OCI-LY7 (cell line): ENCODE results near the gene TP63. TPM values are rescaled to one million over a fixed set of nuclear protein-coding genes. Genes with fewer than 3 reads are reported as not detected.

Experiments used
- BruUV-seq: library from RNA; stranded (reverse); fragments of 400-500 nt; replicated peaks from 2 replicates; lab custom pipeline; 2021; lab: Mats Ljungman, UMichigan
- CTCF ChIA-PET: fragments of 300-600 bp; sonication (Branson Sonifier 250); formaldehyde crosslinking; loops from one replicate; lab custom pipeline; 2022; ENCODE audit warnings: antibody characterized with exemption; ENCODE audit not compliant: unreplicated experiment; lab: Charles Lee
- POLR2A ChIA-PET: fragments of 300-600 bp; sonication (Branson Sonifier 250); formaldehyde crosslinking; loops from one replicate; lab custom pipeline; 2022; ENCODE audit warnings: antibody characterized with exemption; lab: Charles Lee
- DNase-seq: peaks from one replicate; pipeline ENCODE4 v3.0.0-alpha.2; 2015; ENCODE audit warnings: low spot score
- H2AFZ ChIP-seq: fragments of 200-600 bp; sonication (generic), shearing (Covaris generic); 2 replicates; pipeline ENCODE4 v1.6.1; 2014; ENCODE audit warnings: mild to moderate bottlenecking, antibody characterized with exemption, low read length, moderate library complexity
- H3K27ac ChIP-seq: fragments of 200-600 bp; sonication (generic); 2 replicates; pipeline ENCODE4 v1.5.1; 2014; ENCODE audit warnings: mixed run types, low read depth, mild to moderate bottlenecking, moderate library complexity, low read length, inconsistent platforms; ENCODE audit not compliant: poor library complexity, severe bottlenecking
- H3K36me3 ChIP-seq: fragments of 200-600 bp; sonication (generic); 2 replicates; pipeline ENCODE4 v1.6.1; 2014; ENCODE audit warnings: mild to moderate bottlenecking, antibody characterized with exemption, low read length, moderate library complexity, mixed read lengths; ENCODE audit not compliant: insufficient read depth
- H3K4me1 ChIP-seq: fragments of 200-600 bp; sonication (generic); 2 replicates; pipeline ENCODE4 v1.5.1; 2014; ENCODE audit warnings: mild to moderate bottlenecking, low read length; ENCODE audit not compliant: insufficient read depth, poor library complexity, severe bottlenecking
- H3K4me2 ChIP-seq: fragments of 200-600 bp; sonication (generic); 2 replicates; pipeline ENCODE4 v1.6.1; 2014; ENCODE audit warnings: mild to moderate bottlenecking, low read length
- H3K4me3 ChIP-seq: fragments of 200-600 bp; sonication (generic); 2 replicates; pipeline ENCODE4 v1.5.1; 2014; ENCODE audit warnings: mild to moderate bottlenecking, low read depth, low read length; ENCODE audit not compliant: poor library complexity, severe bottlenecking
- H3K79me2 ChIP-seq: fragments of 200-600 bp; sonication (generic); 2 replicates; pipeline ENCODE4 v1.6.1; 2016; ENCODE audit warnings: low read depth, mild to moderate bottlenecking, low read length, moderate library complexity, mixed read lengths; ENCODE audit not compliant: insufficient read depth
- H3K9me2 ChIP-seq: fragments of 200-600 bp; sonication (generic); 2 replicates; pipeline ENCODE4 v1.6.1; 2016; ENCODE audit warnings: mild to moderate bottlenecking, low read length, mixed read lengths; ENCODE audit not compliant: insufficient read depth
- H3K9me3 ChIP-seq: fragments of 200-600 bp; sonication (generic); 2 replicates; pipeline ENCODE4 v1.6.1; 2014; ENCODE audit warnings: mild to moderate bottlenecking, mixed run types, low read length, mixed read lengths
- H4K20me1 ChIP-seq: fragments of 200-600 bp; sonication (generic); 2 replicates; pipeline ENCODE4 v1.6.1; 2014; ENCODE audit warnings: mild to moderate bottlenecking, antibody characterized with exemption, low read length, moderate library complexity, mixed read lengths; ENCODE audit not compliant: insufficient read depth
- EZH2phosphoT487 ChIP-seq: fragments of 200-600 bp; sonication (generic); IDR thresholded peaks from 2 replicates; pipeline ENCODE4 v1.6.1; 2018; ENCODE audit warnings: low read depth, borderline replicate concordance, mild to moderate bottlenecking, mixed run types, antibody characterized with exemption, low read length, moderate library complexity, mixed read lengths
- intact Hi-C: fragments of 100-400 bp; cut with micrococcal nuclease; formaldehyde crosslinking; loops from one replicate; pipeline ENCODE4 v1.10.0; 2022; ENCODE audit not compliant: unreplicated experiment
- total RNA-seq, 2 experiments: library from RNA; depleted of rRNA in 1 of 2; stranded (reverse); fragments of >200 nt in 1 of 2; shearing (Covaris generic) in 1 of 2; gene quantifications; 2 replicates each; pipeline ENCODE4 v1.2.3, GENCODE V29; 2014 to 2022
- TF ChIP-seq, protein P1 (sequence below): fragments of 200-600 bp; sonication (generic); conservative IDR thresholded peaks from 2 replicates; pipeline ENCODE4 v1.5.1; 2014; ENCODE audit warnings: mild to moderate bottlenecking, antibody characterized with exemption, low read length, moderate library complexity, mixed read lengths

The TP63 gene
- total RNA-seq, 2 experiments from 2014 or later: 0.16 to 1.1 TPM

GRCh38 chr3:189914799-189915198 lies 283.6 kb downstream of the TP63 start:
- no peaks in the 10 kb centered on the region for H3K4me1 ChIP-seq
- POLR2A ChIA-PET: no interaction called here
- no peak overlapping the region for H3K27ac ChIP-seq
- no peaks in the 10 kb centered on the region for H3K9me2 ChIP-seq
- no peak overlapping the region for H3K4me2 ChIP-seq
- H3K79me2 ChIP-seq: no peaks in the 10 kb centered on the region
- TF ChIP-seq, protein P1, sequence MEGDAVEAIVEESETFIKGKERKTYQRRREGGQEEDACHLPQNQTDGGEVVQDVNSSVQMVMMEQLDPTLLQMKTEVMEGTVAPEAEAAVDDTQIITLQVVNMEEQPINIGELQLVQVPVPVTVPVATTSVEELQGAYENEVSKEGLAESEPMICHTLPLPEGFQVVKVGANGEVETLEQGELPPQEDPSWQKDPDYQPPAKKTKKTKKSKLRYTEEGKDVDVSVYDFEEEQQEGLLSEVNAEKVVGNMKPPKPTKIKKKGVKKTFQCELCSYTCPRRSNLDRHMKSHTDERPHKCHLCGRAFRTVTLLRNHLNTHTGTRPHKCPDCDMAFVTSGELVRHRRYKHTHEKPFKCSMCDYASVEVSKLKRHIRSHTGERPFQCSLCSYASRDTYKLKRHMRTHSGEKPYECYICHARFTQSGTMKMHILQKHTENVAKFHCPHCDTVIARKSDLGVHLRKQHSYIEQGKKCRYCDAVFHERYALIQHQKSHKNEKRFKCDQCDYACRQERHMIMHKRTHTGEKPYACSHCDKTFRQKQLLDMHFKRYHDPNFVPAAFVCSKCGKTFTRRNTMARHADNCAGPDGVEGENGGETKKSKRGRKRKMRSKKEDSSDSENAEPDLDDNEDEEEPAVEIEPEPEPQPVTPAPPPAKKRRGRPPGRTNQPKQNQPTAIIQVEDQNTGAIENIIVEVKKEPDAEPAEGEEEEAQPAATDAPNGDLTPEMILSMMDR: no peak
- no peak for TF ChIP-seq EZH2phosphoT487
- intact Hi-C loops: no loop called here
- H2AFZ ChIP-seq: no peak overlapping the region
- no peaks in the 10 kb centered on the region for H3K36me3 ChIP-seq
- H3K9me3 ChIP-seq: no peaks in the 10 kb centered on the region
- CTCF ChIA-PET: no interaction called here
- no peak overlapping the region for H3K4me3 ChIP-seq
- DNase-seq: no peak
- no TSS peak for BruUV-seq
- H4K20me1 ChIP-seq: no peaks in the 10 kb centered on the region

DNA sequence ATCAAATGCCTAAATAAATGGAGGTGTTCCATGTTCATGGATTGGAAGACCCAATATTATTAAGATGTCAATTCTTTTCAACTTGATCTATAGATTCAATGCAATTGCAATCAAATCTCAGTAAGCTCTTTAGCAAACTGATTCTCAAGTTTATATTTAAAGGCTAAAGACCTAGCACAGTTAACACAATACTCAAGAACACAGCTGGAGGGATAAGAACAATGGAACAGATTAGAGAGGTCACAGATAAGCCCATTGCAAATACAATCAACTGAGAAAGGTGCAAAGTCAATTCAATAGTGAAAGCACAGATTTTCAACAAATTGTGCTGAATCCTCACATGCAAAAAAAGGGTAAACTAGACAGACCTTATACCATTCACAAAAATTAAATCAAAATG lies 290.6 kb downstream of the TP63 start:
- H3K4me2 ChIP-seq: no peak overlapping the region
- DNase-seq: no peak
- H3K9me2 ChIP-seq: no peaks in the 10 kb centered on the region
- H3K4me1 ChIP-seq: no peaks in the 10 kb centered on the region
- no peaks in the 10 kb centered on the region for H3K36me3 ChIP-seq
- H4K20me1 ChIP-seq: no peaks in the 10 kb centered on the region
- H3K79me2 ChIP-seq: no peaks in the 10 kb centered on the region
- ChIA-PET POLR2A (interaction anchor here (0.7 kb wide), 1 partner anchor 60 kb away, joined by 3 read pairs; no protein-coding TSS in a partner anchor), CTCF (no interaction called here)
- intact Hi-C loops: no loop called here
- no peak overlapping the region for H3K4me3 ChIP-seq
- TF ChIP-seq EZH2phosphoT487: no peak
- TF ChIP-seq, protein P1: no peak
- BruUV-seq: no TSS peak
- no peak overlapping the region for H3K27ac ChIP-seq
- no peak overlapping the region for H2AFZ ChIP-seq
- no peaks in the 10 kb centered on the region for H3K9me3 ChIP-seq

- BruUV-seq: no TSS peak
- intact Hi-C loops: no loop called here
Measured at GRCh38 chr3:189927975-189928895, 297.0 kb downstream of the TP63 start.

More at GRCh38 chr3:189927975-189928895, 297.0 kb downstream of the TP63 start:
- Histone ChIP-seq H3K79me2 (no peaks in the 10 kb centered on the region), H3K27ac (no peak overlapping the region), H3K4me1 (no peaks in the 10 kb centered on the region), H3K4me2 (no peak overlapping the region), H3K9me2 (no peaks in the 10 kb centered on the region), H3K9me3 (no peaks in the 10 kb centered on the region), H3K36me3 (no peaks in the 10 kb centered on the region), H2AFZ (no peak overlapping the region), H3K4me3 (no peak overlapping the region), H4K20me1 (no peaks in the 10 kb centered on the region)
- TF ChIP-seq, protein P1: no peak
- no peak for TF ChIP-seq EZH2phosphoT487
- CTCF ChIA-PET: no interaction called here
- DNase-seq: no peak
- POLR2A ChIA-PET: no interaction called here
